ENCODE results near the gene DAW1.

Gene DAW1

DNA sequence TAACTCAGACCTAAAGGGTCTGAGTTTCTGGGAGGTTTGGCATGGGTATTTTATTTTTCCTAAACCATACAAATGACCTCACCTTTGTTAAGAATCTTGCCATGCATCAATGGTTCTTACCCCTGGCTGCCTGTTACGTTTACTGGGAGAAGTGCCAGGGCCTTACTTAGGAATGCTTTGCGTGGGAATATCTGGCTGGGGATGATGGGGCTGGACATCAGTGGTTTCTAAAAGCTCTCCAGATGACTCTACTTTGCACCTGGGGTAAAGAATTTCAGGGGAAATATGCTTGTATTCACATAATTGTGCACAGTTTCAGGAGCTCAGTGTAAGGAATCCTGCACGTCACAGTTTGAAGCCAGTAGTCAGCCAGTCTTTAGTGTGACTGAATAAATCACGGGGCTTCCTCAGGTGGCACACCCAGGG lies 18.2 kb upstream of the DAW1 start:
- Histone ChIP-seq H3K36me3 (ENCODE audit: insufficient read depth, low read length) (no peaks in the 10 kb centered on the region), H3K9ac (ENCODE audit: insufficient read length) (no peak overlapping the region), H3K9me3 (ENCODE audit: low read depth, low read length) (no peaks in the 10 kb centered on the region), H3K4me3 (no peak overlapping the region), H3K27ac (no peak overlapping the region)
- DNase-seq (ENCODE audit: low read depth, low spot score): no peak
- no peak for TF ChIP-seq FOXP2 (optimal IDR thresholded peaks at IDR 0.05; ENCODE audit: control extremely low read depth, extremely low read length, insufficient read depth)
- no peak for TF ChIP-seq EZH2 (IDR thresholded peaks at IDR 0.05)
- TF ChIP-seq POLR2AphosphoS5 (IDR thresholded peaks at IDR 0.05; ENCODE audit: borderline replicate concordance, low read depth, low read length): no peak

DNA sequence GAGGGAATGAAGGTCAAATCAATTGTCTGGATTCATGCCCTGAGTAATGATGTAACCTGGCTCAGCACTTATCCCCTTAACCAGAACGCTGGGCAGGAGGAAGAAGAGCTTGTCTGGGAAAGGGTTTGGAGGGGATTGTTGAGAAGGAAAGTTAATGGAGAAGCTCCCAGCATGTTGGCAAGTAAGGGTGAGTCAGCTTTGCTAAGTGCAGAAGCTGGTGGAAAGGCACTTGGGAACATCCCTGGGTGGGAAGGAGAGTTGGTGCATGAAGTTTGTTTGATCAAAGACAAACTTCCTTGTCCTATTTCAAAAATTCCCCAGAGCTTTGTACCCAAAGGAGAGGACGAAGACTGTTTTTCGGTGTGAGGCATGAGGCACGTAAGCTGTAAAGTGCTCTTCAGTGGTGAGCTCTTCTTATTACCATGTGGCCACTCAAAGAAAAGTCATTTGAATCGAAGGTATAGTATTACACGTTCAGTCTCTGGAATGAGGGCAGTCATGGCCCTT lies 17.6 kb upstream of the DAW1 start:
- no peak overlapping the region for H3K27ac ChIP-seq
- no peak overlapping the region for H3K9ac ChIP-seq (ENCODE audit: insufficient read length)
- TF ChIP-seq FOXP2 (optimal IDR thresholded peaks at IDR 0.05; ENCODE audit: control extremely low read depth, extremely low read length, insufficient read depth) (no peak), EZH2 (IDR thresholded peaks at IDR 0.05) (no peak), POLR2AphosphoS5 (IDR thresholded peaks at IDR 0.05; ENCODE audit: borderline replicate concordance, low read depth, low read length) (no peak)

DNA sequence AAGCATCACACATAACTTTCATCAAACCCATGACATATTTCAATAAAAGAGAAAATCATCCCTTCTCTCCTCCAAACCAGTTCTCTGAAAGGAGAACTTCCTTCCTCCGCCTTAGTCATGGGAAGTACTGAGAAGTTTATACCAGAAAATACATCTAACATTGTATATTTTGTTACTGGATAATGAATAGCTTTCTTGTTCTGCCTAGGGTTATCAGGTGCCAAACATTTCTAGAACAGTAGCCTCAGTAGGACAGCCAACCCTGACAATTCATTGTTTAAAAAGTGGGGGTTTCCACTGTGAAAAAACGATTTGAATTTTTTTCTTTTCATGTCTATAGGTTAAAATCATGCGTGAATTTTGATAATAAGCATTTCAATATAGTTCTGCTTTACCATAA lies 16.0 kb upstream of the DAW1 start:
- no peaks in the 10 kb centered on the region for H3K36me3 ChIP-seq (ENCODE audit: insufficient read depth, low read length)
- no peak overlapping the region for H3K27ac ChIP-seq
- H3K4me3 ChIP-seq: no peak overlapping the region
- H3K9me3 ChIP-seq (ENCODE audit: low read depth, low read length): no peaks in the 10 kb centered on the region
- DNase-seq (ENCODE audit: low read depth, low spot score): no peak
- no peak overlapping the region for H3K9ac ChIP-seq (ENCODE audit: insufficient read length)
- no peak for TF ChIP-seq FOXP2 (optimal IDR thresholded peaks at IDR 0.05; ENCODE audit: control extremely low read depth, extremely low read length, insufficient read depth)
- no peak for TF ChIP-seq POLR2AphosphoS5 (IDR thresholded peaks at IDR 0.05; ENCODE audit: borderline replicate concordance, low read depth, low read length)
- no peak for TF ChIP-seq EZH2 (IDR thresholded peaks at IDR 0.05)

More for the DNA sequence above, 17.6 kb upstream of the DAW1 start:
- DNase-seq (ENCODE audit: low read depth, low spot score): no peak
- Histone ChIP-seq H3K9me3 (ENCODE audit: low read depth, low read length) (no peaks in the 10 kb centered on the region), H3K36me3 (ENCODE audit: insufficient read depth, low read length) (no peaks in the 10 kb centered on the region), H3K4me3 (no peak overlapping the region)

DNA sequence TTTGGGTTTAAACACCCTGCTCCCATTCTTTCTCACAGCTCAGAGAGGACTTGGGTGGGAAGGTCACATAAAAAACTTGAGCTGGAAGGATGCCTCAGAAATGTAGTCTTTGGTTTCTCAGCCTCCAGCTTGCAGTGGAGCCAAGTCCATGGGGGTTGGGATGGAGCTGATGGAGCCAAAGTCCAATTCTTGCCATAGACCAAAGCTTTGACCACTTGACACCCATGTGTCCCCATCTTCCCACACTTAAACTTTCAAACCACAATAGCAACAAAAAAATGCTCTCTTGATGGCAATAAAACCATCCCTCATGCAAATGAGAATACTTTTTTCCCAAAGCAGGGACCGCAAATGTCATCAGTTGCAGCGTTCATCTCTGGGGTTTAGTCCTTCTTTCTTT lies 14.7 kb upstream of the DAW1 start:
- Histone ChIP-seq H3K36me3 (ENCODE audit: insufficient read depth, low read length) (no peaks in the 10 kb centered on the region), H3K27ac (no peak overlapping the region), H3K4me3 (no peak overlapping the region), H3K9ac (ENCODE audit: insufficient read length) (no peak overlapping the region), H3K9me3 (ENCODE audit: low read depth, low read length) (no peaks in the 10 kb centered on the region)
- DNase-seq (ENCODE audit: low read depth, low spot score): no peak
- TF ChIP-seq EZH2 (IDR thresholded peaks at IDR 0.05) (no peak), POLR2AphosphoS5 (IDR thresholded peaks at IDR 0.05; ENCODE audit: borderline replicate concordance, low read depth, low read length) (no peak)

DNA sequence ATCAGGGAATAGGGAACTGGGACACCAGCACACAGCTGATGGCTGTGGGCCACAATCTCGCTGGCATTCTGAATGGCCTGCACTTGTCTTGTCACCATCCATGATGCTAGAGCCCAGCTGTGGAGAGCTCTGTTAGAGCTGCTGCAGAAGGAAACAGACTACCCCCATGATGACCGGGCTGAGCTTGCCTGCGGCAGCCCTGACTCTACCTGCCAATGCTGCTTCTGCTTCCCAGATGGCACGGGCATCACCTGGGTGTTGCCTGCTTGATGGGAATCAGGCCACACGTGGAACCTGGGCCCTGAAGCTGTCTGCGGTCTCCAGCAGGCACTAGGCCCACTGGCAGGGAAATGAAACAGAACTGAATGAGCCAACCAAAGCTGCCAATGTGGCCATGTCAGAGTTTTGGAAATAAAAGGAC lies 11.2 kb upstream of the DAW1 start:
- Histone ChIP-seq H3K4me3 (no peak overlapping the region), H3K36me3 (ENCODE audit: insufficient read depth, low read length) (no peaks in the 10 kb centered on the region), H3K9me3 (ENCODE audit: low read depth, low read length) (no peaks in the 10 kb centered on the region), H3K9ac (ENCODE audit: insufficient read length) (no peak overlapping the region), H3K27ac (no peak overlapping the region)
- no peak for DNase-seq (ENCODE audit: low read depth, low spot score)
- no peak for TF ChIP-seq FOXP2 (optimal IDR thresholded peaks at IDR 0.05; ENCODE audit: control extremely low read depth, extremely low read length, insufficient read depth)
- no peak for TF ChIP-seq EZH2 (IDR thresholded peaks at IDR 0.05)
- no peak for TF ChIP-seq POLR2AphosphoS5 (IDR thresholded peaks at IDR 0.05; ENCODE audit: borderline replicate concordance, low read depth, low read length)

DNA sequence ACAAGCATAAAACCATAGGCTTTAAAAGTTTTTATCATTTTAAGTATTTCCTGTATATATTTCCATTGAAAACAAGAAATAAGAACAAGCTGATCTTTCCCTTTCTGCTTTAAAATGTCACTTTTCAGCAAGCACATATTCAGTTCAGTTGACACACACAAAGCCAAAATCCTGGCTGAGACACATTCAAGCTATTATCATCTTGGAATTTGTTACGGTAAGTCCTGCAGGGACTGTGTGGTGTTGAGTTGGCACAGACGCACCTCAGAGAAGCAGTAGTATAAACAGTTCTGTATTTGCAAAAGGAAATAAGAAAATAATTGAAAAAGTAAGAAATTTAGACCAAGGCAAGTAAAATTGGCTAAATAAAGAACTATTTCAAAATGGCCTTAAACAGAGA lies 10.4 kb upstream of the DAW1 start:
- DNase-seq (ENCODE audit: low read depth, low spot score): no peak
- Histone ChIP-seq H3K4me3 (no peak overlapping the region), H3K9ac (ENCODE audit: insufficient read length) (no peak overlapping the region), H3K9me3 (ENCODE audit: low read depth, low read length) (no peaks in the 10 kb centered on the region), H3K27ac (no peak overlapping the region), H3K36me3 (ENCODE audit: insufficient read depth, low read length) (no peaks in the 10 kb centered on the region)
- no peak for TF ChIP-seq POLR2AphosphoS5 (IDR thresholded peaks at IDR 0.05; ENCODE audit: borderline replicate concordance, low read depth, low read length)
- no peak for TF ChIP-seq EZH2 (IDR thresholded peaks at IDR 0.05)
- TF ChIP-seq FOXP2 (optimal IDR thresholded peaks at IDR 0.05; ENCODE audit: control extremely low read depth, extremely low read length, insufficient read depth): no peak

DNA sequence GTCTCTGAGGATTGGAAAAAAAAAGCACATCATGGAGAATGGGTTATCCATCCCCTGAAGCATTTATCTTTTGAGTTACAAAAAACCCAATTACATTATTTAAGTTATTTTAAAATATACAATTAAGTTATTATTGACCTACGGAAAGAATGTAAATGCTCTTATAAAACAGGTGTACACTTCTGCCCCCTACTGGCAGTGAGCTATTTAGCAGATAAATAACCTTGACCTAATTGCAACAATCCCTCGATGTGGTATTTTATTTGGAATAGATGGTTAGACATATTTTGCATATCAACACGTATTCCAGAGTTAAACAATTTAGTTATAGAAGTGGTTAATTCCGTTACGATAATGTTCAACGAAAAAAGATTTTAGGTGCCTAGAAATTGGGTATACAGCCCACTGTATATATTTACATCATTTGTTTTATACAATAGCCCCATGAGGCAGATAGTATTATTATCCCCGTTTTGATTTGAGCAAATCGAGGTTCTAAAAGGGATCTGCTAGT lies 9.1 kb upstream of the DAW1 start:
- TF ChIP-seq EZH2 (IDR thresholded peaks at IDR 0.05) (no peak), FOXP2 (optimal IDR thresholded peaks at IDR 0.05; ENCODE audit: control extremely low read depth, extremely low read length, insufficient read depth) (no peak), POLR2AphosphoS5 (IDR thresholded peaks at IDR 0.05; ENCODE audit: borderline replicate concordance, low read depth, low read length) (no peak)
- Histone ChIP-seq H3K36me3 (ENCODE audit: insufficient read depth, low read length) (no peaks in the 10 kb centered on the region), H3K27ac (no peak overlapping the region), H3K9ac (ENCODE audit: insufficient read length) (no peak overlapping the region), H3K9me3 (ENCODE audit: low read depth, low read length) (no peaks in the 10 kb centered on the region), H3K4me3 (no peak overlapping the region)
- peak; percentile 59 for DNase-seq (ENCODE audit: low read depth, low spot score)

DNA sequence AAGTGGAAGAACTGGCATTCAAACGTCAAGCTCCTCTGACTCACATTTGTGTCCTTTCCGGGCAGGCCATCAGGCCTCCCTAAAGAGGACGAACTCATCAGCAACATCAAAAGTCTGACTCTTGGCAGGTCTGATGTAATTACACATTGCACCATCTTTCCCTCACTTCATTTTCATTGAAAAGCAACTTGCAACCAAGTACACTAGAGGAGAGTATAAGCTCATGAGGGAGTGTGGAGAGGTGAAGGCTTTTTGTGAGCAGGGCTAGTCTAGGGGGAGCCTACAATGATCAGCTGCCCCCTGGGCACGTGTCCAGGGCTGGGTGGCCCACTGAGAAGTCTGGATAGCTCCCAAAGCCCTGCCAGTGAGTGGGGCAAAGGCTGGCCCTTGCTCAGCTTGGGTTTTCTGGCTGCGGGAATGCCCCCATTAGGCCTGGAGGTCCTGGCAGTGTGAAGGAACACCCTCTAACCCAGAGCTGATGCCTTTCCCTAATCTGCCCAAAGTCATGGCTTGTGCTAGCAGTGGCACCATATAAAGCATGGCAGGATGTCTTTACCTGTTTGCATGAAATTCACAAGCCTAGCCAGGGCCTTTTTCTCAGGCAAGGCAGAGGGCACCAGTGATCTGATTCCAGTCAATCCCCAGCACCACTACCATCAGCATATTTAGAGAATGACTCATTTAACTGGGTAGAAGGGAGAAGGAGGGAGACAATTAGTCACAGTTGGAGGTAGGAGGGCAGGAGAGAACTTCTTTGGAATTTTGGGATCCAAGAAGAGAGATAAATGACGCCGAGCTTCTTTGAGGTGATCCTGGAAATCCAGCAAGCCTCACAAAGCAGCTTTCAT lies 8.5 kb upstream of the DAW1 start:
- TF ChIP-seq FOXP2 (optimal IDR thresholded peaks at IDR 0.05; ENCODE audit: control extremely low read depth, extremely low read length, insufficient read depth): no peak
- TF ChIP-seq EZH2 (IDR thresholded peaks at IDR 0.05): no peak
- no peak for TF ChIP-seq POLR2AphosphoS5 (IDR thresholded peaks at IDR 0.05; ENCODE audit: borderline replicate concordance, low read depth, low read length)
- no peak for DNase-seq (ENCODE audit: low read depth, low spot score)
- H3K9ac ChIP-seq (ENCODE audit: insufficient read length): no peak overlapping the region
- no peak overlapping the region for H3K4me3 ChIP-seq
- H3K36me3 ChIP-seq (ENCODE audit: insufficient read depth, low read length): no peaks in the 10 kb centered on the region
- no peaks in the 10 kb centered on the region for H3K9me3 ChIP-seq (ENCODE audit: low read depth, low read length)
- H3K27ac ChIP-seq: no peak overlapping the region
